ENCODE measurements around the gene NSUN5.
"Not testable (repeated sequence)": the region's sequence is repeated elsewhere in the genome, so short reads cannot be mapped to it uniquely, and the experiment has no call there.

DNA sequence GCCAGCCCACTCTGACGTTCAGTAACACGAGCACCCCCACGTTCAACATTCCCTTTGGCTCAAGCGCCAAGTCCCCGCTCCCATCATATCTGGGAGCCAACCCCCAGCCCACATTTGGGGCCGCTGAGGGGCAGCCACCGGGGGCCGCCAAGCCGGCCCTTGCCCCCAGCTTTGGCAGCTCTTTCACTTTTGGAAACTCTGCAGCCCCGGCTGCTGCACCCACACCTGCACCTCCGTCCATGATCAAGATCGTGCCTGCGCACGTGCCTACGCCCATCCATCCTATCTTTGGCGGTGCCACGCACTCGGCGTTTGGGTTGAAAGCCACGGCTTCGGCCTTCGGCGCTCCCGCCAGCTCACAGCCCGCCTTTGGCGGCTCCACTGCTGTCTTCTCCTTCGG is 10.9 kb downstream of the NSUN5 start:
- TF ChIP-seq, protein P1, sequence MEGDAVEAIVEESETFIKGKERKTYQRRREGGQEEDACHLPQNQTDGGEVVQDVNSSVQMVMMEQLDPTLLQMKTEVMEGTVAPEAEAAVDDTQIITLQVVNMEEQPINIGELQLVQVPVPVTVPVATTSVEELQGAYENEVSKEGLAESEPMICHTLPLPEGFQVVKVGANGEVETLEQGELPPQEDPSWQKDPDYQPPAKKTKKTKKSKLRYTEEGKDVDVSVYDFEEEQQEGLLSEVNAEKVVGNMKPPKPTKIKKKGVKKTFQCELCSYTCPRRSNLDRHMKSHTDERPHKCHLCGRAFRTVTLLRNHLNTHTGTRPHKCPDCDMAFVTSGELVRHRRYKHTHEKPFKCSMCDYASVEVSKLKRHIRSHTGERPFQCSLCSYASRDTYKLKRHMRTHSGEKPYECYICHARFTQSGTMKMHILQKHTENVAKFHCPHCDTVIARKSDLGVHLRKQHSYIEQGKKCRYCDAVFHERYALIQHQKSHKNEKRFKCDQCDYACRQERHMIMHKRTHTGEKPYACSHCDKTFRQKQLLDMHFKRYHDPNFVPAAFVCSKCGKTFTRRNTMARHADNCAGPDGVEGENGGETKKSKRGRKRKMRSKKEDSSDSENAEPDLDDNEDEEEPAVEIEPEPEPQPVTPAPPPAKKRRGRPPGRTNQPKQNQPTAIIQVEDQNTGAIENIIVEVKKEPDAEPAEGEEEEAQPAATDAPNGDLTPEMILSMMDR (IDR thresholded peaks at IDR 0.05; ENCODE audit: extremely low read depth in 1 of 2, insufficient read depth in 1 of 2, low read depth in 1 of 2, low read length in 2 of 2): not testable (repeated sequence)
- not testable (repeated sequence) for TF ChIP-seq EZH2 (IDR thresholded peaks at IDR 0.05; ENCODE audit: borderline replicate concordance, low read depth, low read length, severe bottlenecking); POLR2A (IDR thresholded peaks at IDR 0.05; ENCODE audit: low read depth, low read length); POLR2AphosphoS5 (IDR thresholded peaks at IDR 0.05; ENCODE audit: insufficient read depth, low read depth, low read length); JUN (IDR thresholded peaks at IDR 0.05; ENCODE audit: borderline replicate concordance, insufficient read depth, insufficient read length, low read depth)
